Neural cell (in vitro differentiated cells): ENCODE results near the gene CARHSP1. TPM values are rescaled to one million over a fixed set of nuclear protein-coding genes. Genes with fewer than 3 reads are reported as not detected.
"Not testable (repeated sequence)": the region's sequence is repeated elsewhere in the genome, so short reads cannot be mapped to it uniquely, and the experiment has no call there.

Experiments used
- H2AFZ ChIP-seq: fragments of 200-600, 300-800 bp; sonication (generic), shearing (Covaris generic); 2 replicates; pipeline ENCODE4 v1.6.0; 2014; ENCODE audit warnings: low read depth, mild to moderate bottlenecking, antibody characterized with exemption, low read length, moderate library complexity
- H3F3A ChIP-seq: fragments of 200-600 bp; shearing (Covaris generic); 2 replicates; pipeline ENCODE4 v1.6.1; 2016; ENCODE audit warnings: mild to moderate bottlenecking, moderate library complexity, mixed read lengths, antibody characterized with exemption, low read length; ENCODE audit not compliant: insufficient read depth, poor library complexity, severe bottlenecking
- H3K27ac ChIP-seq: fragments of 200-600, 300-800 bp; sonication (generic), shearing (Covaris generic); 2 replicates; pipeline ENCODE4 v1.5.1; 2014; ENCODE audit warnings: mild to moderate bottlenecking, low read length, moderate library complexity
- H3K27me3 ChIP-seq: fragments of 300-800, 200-600 bp; sonication (generic), shearing (Covaris generic); 2 replicates; pipeline ENCODE4 v1.6.0; 2014; ENCODE audit warnings: mild to moderate bottlenecking, low read depth, low read length, moderate library complexity; ENCODE audit not compliant: insufficient read depth
- H3K36me3 ChIP-seq: fragments of 300-800, 200-600 bp; sonication (generic), shearing (Covaris generic); 2 replicates; pipeline ENCODE4 v1.5.1; 2014; ENCODE audit warnings: mild to moderate bottlenecking, antibody characterized with exemption, low read length, moderate library complexity; ENCODE audit not compliant: insufficient read depth
- H3K4me2 ChIP-seq: fragments of 300-800, 200-600 bp; sonication (generic), shearing (Covaris generic); 2 replicates; pipeline ENCODE4 v1.6.0; 2014; ENCODE audit warnings: mild to moderate bottlenecking, low read length
- H3K4me3 ChIP-seq: fragments of 300-800, 200-600 bp; sonication (generic), shearing (Covaris generic); 2 replicates; pipeline ENCODE4 v1.5.1; 2014; ENCODE audit warnings: mild to moderate bottlenecking, low read length, moderate library complexity
- H3K79me2 ChIP-seq: fragments of 200-600 bp; shearing (Covaris generic); replicated peaks from 2 replicates; pipeline ENCODE4 v1.6.0; 2014; ENCODE audit warnings: mild to moderate bottlenecking, low read length, moderate library complexity; ENCODE audit not compliant: insufficient read depth
- H3K9ac ChIP-seq: fragments of 300-800, 200-600 bp; sonication (generic), shearing (Covaris generic); 2 replicates; pipeline ENCODE4 v1.6.1; 2016; ENCODE audit warnings: mild to moderate bottlenecking, low read length, mixed read lengths
- H3K9me2 ChIP-seq: fragments of 200-600 bp; shearing (Covaris generic); 2 replicates; pipeline ENCODE4 v1.6.1; 2016; ENCODE audit warnings: mild to moderate bottlenecking, low read length, mixed read lengths; ENCODE audit not compliant: insufficient read depth
- H3K9me3 ChIP-seq: fragments of 200-600, 300-800 bp; sonication (generic), shearing (Covaris generic); 2 replicates; pipeline ENCODE4 v1.6.1; 2016; ENCODE audit warnings: mild to moderate bottlenecking, mixed run types, low read length, moderate library complexity, mixed read lengths
- H4K20me1 ChIP-seq: fragments of 200-600 bp; shearing (Covaris generic); 2 replicates; pipeline ENCODE4 v1.6.1; 2016; ENCODE audit warnings: mild to moderate bottlenecking, mixed run types; ENCODE audit not compliant: insufficient read depth
- EP300 ChIP-seq: fragments of 450-650 bp; conservative IDR thresholded peaks from 2 replicates; pipeline ENCODE4 v1.6.1; 2014; ENCODE audit warnings: antibody characterized with exemption, mild to moderate bottlenecking, moderate library complexity; ENCODE audit not compliant: poor library complexity, severe bottlenecking
- EZH2 ChIP-seq: fragments of 200-600, 300-800 bp; shearing (Covaris generic), sonication (generic); IDR thresholded peaks from 2 replicates; pipeline ENCODE4 v1.6.1; 2014; ENCODE audit warnings: antibody characterized with exemption, low read length, borderline replicate concordance, mild to moderate bottlenecking; ENCODE audit not compliant: insufficient read depth, poor library complexity, severe bottlenecking
- MXI1 ChIP-seq: fragments of 450-650 bp; conservative IDR thresholded peaks from 2 replicates; pipeline ENCODE4 v1.6.1; 2014; ENCODE audit warnings: antibody characterized with exemption, mild to moderate bottlenecking; ENCODE audit not compliant: poor library complexity, severe bottlenecking
- POLR2AphosphoS5 ChIP-seq: IDR thresholded peaks from 2 replicates; pipeline ENCODE4 v1.6.1; 2012
- RAD21 ChIP-seq: fragments of 450-650 bp; conservative IDR thresholded peaks from 2 replicates; pipeline ENCODE4 v1.6.1; 2014; ENCODE audit warnings: antibody characterized with exemption, mild to moderate bottlenecking, moderate library complexity
- SMC3 ChIP-seq: fragments of 450-650 bp; conservative IDR thresholded peaks from 2 replicates; pipeline ENCODE4 v1.6.1; 2014; ENCODE audit warnings: antibody characterized with exemption, mild to moderate bottlenecking, moderate library complexity; ENCODE audit not compliant: poor library complexity
- TAF1 ChIP-seq: IDR thresholded peaks from 2 replicates; pipeline ENCODE4 v1.6.1; 2012; ENCODE audit warnings: low read depth
- polyA plus RNA-seq: library from polyadenylated mRNA; depleted of rRNA; stranded (reverse); fragments of >200 nt; gene quantifications from 2 replicates; pipeline ENCODE4 v1.2.3, GENCODE V29; 2014
- TF ChIP-seq, protein P1 (sequence below): IDR thresholded peaks from 2 replicates; pipeline ENCODE4 v1.6.1; 2012; ENCODE audit warnings: borderline replicate concordance
- TF ChIP-seq, protein P2 (sequence below): fragments of 450-650 bp; IDR thresholded peaks from 2 replicates; pipeline ENCODE4 v1.5.1; 2014; ENCODE audit warnings: antibody characterized with exemption, mild to moderate bottlenecking, moderate library complexity; ENCODE audit not compliant: poor library complexity, severe bottlenecking

Gene CARHSP1
- polyA plus RNA-seq, 1 donor from 2014 or later = 102 TPM

DNA sequence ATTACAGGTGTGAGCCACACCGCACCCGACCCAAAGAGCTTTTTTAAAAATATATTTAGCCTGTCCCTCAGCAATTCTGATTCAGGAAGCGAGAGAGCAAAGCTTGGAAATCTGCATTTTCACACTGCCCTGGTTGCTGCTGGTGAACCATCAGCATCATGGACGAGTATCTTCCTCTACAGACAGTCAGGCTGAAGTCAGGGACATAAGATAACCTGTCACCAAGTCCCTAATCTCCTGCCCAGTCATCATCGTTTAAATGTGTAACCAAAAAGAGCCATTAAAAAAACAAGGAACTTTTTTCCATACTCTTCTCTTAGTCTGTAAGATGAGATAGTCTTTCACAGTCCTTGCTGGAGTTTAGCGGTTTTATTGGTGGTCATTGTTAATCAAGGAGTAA lies 64.5 kb downstream of the CARHSP1 start:
- H3K4me3 ChIP-seq = no peak overlapping the region
- H3K4me2 ChIP-seq = no peak overlapping the region
- H3K9me2 ChIP-seq = no peaks in the 10 kb centered on the region
- no peak overlapping the region for H3K27ac ChIP-seq
- H2AFZ ChIP-seq = no peak overlapping the region
- H3K36me3 ChIP-seq = no peaks in the 10 kb centered on the region
- TF ChIP-seq MXI1 (no peak), SMC3 (no peak), POLR2AphosphoS5 (no peak), RAD21 (no peak), EZH2 (no peak), TAF1 (no peak), EP300 (no peak)
- TF ChIP-seq, protein P1, sequence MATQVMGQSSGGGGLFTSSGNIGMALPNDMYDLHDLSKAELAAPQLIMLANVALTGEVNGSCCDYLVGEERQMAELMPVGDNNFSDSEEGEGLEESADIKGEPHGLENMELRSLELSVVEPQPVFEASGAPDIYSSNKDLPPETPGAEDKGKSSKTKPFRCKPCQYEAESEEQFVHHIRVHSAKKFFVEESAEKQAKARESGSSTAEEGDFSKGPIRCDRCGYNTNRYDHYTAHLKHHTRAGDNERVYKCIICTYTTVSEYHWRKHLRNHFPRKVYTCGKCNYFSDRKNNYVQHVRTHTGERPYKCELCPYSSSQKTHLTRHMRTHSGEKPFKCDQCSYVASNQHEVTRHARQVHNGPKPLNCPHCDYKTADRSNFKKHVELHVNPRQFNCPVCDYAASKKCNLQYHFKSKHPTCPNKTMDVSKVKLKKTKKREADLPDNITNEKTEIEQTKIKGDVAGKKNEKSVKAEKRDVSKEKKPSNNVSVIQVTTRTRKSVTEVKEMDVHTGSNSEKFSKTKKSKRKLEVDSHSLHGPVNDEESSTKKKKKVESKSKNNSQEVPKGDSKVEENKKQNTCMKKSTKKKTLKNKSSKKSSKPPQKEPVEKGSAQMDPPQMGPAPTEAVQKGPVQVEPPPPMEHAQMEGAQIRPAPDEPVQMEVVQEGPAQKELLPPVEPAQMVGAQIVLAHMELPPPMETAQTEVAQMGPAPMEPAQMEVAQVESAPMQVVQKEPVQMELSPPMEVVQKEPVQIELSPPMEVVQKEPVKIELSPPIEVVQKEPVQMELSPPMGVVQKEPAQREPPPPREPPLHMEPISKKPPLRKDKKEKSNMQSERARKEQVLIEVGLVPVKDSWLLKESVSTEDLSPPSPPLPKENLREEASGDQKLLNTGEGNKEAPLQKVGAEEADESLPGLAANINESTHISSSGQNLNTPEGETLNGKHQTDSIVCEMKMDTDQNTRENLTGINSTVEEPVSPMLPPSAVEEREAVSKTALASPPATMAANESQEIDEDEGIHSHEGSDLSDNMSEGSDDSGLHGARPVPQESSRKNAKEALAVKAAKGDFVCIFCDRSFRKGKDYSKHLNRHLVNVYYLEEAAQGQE = no peak
- TF ChIP-seq, protein P2, sequence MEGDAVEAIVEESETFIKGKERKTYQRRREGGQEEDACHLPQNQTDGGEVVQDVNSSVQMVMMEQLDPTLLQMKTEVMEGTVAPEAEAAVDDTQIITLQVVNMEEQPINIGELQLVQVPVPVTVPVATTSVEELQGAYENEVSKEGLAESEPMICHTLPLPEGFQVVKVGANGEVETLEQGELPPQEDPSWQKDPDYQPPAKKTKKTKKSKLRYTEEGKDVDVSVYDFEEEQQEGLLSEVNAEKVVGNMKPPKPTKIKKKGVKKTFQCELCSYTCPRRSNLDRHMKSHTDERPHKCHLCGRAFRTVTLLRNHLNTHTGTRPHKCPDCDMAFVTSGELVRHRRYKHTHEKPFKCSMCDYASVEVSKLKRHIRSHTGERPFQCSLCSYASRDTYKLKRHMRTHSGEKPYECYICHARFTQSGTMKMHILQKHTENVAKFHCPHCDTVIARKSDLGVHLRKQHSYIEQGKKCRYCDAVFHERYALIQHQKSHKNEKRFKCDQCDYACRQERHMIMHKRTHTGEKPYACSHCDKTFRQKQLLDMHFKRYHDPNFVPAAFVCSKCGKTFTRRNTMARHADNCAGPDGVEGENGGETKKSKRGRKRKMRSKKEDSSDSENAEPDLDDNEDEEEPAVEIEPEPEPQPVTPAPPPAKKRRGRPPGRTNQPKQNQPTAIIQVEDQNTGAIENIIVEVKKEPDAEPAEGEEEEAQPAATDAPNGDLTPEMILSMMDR = no peak
- H3K9me3 ChIP-seq = no peaks in the 10 kb centered on the region
- no peaks in the 10 kb centered on the region for H3K79me2 ChIP-seq
- H4K20me1 ChIP-seq = no peaks in the 10 kb centered on the region
- H3K27me3 ChIP-seq = no peaks in the 10 kb centered on the region
- H3K9ac ChIP-seq = no peak overlapping the region
- H3F3A ChIP-seq = no peaks in the 10 kb centered on the region

GRCh38 chr16:8803733-8804132 lies 65.1 kb downstream of the CARHSP1 start:
- not testable (repeated sequence) for H3K9ac ChIP-seq, H3K79me2 ChIP-seq, H3K4me2 ChIP-seq, H3F3A ChIP-seq, H2AFZ ChIP-seq, H3K4me3 ChIP-seq, H3K9me3 ChIP-seq, H3K36me3 ChIP-seq, H3K27me3 ChIP-seq, H4K20me1 ChIP-seq, H3K9me2 ChIP-seq, H3K27ac ChIP-seq

Other genes with a start within 250 kb of the CARHSP1 start
- gene METTL22, start 247.3 kb downstream of the CARHSP1 start, polyA plus RNA-seq = 51.3 and 64.5 TPM in 2 replicates
- 125 and 132 TPM in 2 replicates for gene ABAT, start 194.4 kb downstream of the CARHSP1 start, polyA plus RNA-seq
- gene TMEM186, start 71.4 kb downstream of the CARHSP1 start, polyA plus RNA-seq = 5.3 and 7.7 TPM in 2 replicates
- 13.9 and 20.2 TPM in 2 replicates for gene PMM2, start 71.2 kb downstream of the CARHSP1 start, polyA plus RNA-seq
- not detected in 2 replicates for gene LITAFD, start 13.3 kb upstream of the CARHSP1 start, polyA plus RNA-seq
- gene USP7, start 94.9 kb upstream of the CARHSP1 start, polyA plus RNA-seq = 49.9 and 52.5 TPM in 2 replicates
- 55.2 and 60.7 TPM in 2 replicates for gene HAPSTR1, start 222.6 kb upstream of the CARHSP1 start, polyA plus RNA-seq